ENCODE data around the gene LEAP2. TPM values are rescaled to one million over a fixed set of nuclear protein-coding genes. Genes with fewer than 3 reads are reported as not detected.
"Not testable (repeated sequence)": the region's sequence is repeated elsewhere in the genome, so short reads cannot be mapped to it uniquely, and the experiment has no call there.

LEAP2 gene
- total RNA-seq, 2 experiments from 2014 or later, result 4.4 to 4.5 TPM

DNA sequence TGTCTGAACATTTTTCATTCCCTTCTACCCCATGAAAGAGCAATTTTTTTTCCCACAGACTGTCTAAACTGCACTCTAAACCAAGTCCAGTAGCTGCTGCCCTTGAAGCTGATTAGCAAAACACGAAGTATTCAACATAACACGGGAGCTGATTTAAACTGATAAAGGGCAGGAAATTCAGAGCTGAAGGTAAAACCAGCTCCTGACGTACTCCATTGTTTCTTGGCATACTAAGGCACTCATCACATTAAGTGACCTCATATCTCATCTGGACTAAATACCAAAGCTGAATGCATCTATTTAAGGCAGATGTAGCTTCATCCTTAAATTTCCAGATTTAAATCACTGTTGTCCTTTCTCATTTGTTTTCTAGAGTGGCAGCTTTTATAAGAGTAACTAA, 19.2 kb upstream of the LEAP2 start:
- Mint-ChIP-seq H3K27me3 (peaks cover 14% of the 10 kb centered on the region), H3K36me3 (no peaks in the 10 kb centered on the region), H3K4me3 (no peak overlapping the region), H3K27ac (no peak overlapping the region), H3K9me3 (no peaks in the 10 kb centered on the region), H3K4me1 (peaks cover 5% of the 10 kb centered on the region)
- POLR2A ChIA-PET, result interaction anchor here (1.0 kb wide), 1 partner anchor 12 kb away, joined by 3 read pairs; the partner anchor contains the start of gene GDF9
- DNase-seq (no peak), ATAC-seq (ENCODE audit: low read depth) (no peak)

DNA sequence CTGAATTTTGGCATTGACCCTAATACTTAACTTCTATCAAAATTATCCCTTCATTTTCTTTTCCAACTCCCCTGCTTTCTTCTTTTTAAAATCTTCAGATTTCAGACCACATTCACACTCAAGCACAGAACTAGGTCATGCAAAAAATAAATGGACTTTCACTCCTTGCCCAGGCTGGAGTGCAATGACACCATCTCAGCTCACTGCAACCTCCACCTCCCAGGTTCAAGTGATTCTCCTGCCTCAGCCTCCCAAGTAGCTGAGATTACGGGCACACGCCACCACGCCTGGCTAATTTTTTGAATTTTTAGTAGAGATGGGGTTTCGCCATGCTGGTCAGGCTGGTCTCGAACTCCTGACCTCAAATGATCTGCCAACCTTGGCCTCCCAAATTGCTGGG, 18.5 kb upstream of the LEAP2 start:
- DNase-seq, POLR2A ChIA-PET: not testable (repeated sequence)

DNA sequence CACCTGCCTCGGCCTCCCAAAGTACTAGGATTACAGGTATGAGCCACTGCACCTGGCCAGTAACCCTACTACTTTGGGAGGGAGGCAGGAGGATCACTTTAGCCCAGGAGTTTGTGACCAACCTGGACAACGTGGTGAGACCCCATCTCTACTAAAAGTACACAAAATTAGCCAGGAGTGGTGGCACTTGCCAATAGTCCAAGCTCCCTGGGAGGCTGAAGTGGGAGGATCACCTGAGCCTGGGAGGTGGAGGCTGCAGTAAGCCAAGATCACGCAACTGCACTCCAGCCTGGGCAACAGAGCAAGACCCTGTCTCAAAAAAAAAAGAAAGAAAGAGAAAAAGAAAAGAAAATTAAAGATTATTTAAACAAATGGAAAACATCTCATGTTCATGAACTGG, 17.5 kb upstream of the LEAP2 start:
- Mint-ChIP-seq H3K27ac (no peak overlapping the region), H3K36me3 (no peaks in the 10 kb centered on the region)

More for the DNA sequence above, 18.5 kb upstream of the LEAP2 start:
- H3K27ac Mint-ChIP-seq; H3K9me3 Mint-ChIP-seq; H3K4me3 Mint-ChIP-seq; ATAC-seq (ENCODE audit: low read depth); H3K4me1 Mint-ChIP-seq; H3K36me3 Mint-ChIP-seq: not testable (repeated sequence)
- peaks cover 14% of the 10 kb centered on the region for H3K27me3 Mint-ChIP-seq

DNA sequence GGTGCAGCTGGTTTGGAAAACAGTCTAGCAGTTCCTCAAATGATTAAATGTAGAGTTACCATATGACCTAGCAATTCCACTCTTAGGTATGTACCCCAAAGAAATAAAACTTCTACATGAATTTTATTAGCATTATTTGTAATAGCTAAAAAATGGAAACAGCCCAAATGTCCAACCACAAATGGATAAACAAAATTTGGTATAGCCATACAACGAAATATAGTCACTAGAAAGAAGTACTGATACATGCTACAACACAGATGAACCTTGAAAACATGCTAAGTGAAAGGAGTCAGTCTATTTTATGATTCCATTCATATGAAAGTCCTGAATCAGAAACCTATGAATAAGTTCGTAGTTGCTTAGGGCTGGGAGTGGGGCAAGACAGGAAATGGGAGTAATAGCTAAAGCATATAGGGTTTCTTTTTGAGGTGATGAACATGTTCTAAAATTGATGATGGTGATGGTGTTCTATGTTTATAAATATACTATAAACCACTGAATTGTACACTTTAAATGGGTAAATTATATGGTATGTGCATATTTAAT, 13.5 kb upstream of the LEAP2 start:
- DNase-seq (no peak), ATAC-seq (ENCODE audit: low read depth) (no peak)
- Mint-ChIP-seq H3K27ac (no peak overlapping the region), H3K27me3 (peaks cover 16% of the 10 kb centered on the region), H3K36me3 (no peaks in the 10 kb centered on the region), H3K4me3 (no peak overlapping the region), H3K9me3 (no peaks in the 10 kb centered on the region), H3K4me1 (no peaks in the 10 kb centered on the region)
- POLR2A ChIA-PET, result no interaction called here

More for the DNA sequence above, 17.5 kb upstream of the LEAP2 start:
- H3K9me3 Mint-ChIP-seq, result no peaks in the 10 kb centered on the region
- H3K4me1 Mint-ChIP-seq, result peaks cover 5% of the 10 kb centered on the region
- no peak for DNase-seq
- ATAC-seq (ENCODE audit: low read depth), result no peak
- no peak overlapping the region for H3K4me3 Mint-ChIP-seq
- peaks cover 11% of the 10 kb centered on the region for H3K27me3 Mint-ChIP-seq
- POLR2A ChIA-PET, result interaction anchor here (0.6 kb wide), 1 partner anchor 19 kb away, joined by 3 read pairs; no protein-coding TSS in a partner anchor

DNA sequence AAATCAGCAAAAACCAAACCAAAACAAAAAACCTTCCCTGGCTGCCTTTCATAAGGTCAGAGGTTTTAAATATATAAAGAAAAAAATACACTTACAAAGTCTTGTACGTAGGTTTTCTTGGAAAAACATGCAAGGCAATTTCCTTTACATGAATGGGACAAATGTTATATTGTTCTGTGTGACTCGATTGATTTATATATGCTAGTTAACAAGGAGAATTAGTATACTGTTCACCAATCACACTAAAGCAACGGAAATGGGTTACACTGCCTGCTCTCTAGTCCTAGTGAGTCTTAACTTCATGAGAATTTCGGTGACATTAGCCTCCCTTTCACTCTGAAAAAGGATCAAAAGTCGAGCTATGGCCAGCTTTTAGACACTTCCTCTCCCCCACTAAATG, 12.7 kb upstream of the LEAP2 start:
- DNase-seq (no peak), ATAC-seq (ENCODE audit: low read depth) (no peak)
- Mint-ChIP-seq H3K36me3 (no peaks in the 10 kb centered on the region), H3K4me3 (no peak overlapping the region), H3K27ac (no peak overlapping the region), H3K27me3 (peaks cover 10% of the 10 kb centered on the region), H3K4me1 (peaks cover 5% of the 10 kb centered on the region), H3K9me3 (no peaks in the 10 kb centered on the region)
- POLR2A ChIA-PET, result no interaction called here

DNA sequence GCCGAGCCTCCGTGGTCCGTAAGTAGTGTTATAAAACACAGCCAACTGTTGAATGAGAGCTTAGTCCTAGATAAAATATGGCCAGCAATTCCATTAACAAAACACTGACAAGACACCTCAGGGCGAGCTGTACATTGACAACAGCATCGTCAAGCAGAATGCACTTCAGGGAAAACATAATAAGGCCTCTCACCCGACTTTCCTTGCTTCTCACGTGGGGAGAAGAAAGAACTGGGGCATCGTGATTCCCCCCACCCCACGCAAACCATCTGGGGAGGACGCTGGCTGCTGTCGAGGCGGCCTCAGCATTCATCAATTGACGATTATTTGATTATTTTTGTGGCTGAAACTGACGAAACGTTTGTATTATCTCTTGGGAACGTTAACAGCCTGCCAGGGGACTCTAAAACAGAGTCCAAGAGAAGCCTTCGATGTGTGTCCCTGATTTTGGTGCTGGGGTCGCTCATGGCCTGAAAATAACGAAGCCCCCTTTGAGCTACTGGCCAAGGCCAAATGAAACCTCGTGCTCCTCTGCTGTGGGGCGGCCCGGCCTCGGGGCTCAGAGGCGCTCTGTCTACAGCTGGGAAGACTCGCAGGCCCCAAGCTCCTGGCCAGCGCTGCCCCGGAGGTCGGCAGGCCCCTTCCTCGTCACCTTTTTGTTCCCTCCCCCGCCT, 7.7 kb upstream of the LEAP2 start:
- no peak for DNase-seq
- POLR2A ChIA-PET, result interaction anchor here (0.7 to 1.7 kb wide), 11 partner anchors 11 to 408 kb away, joined by 3 to 7 read pairs (median 4); partner anchors contain the start of genes HSPA4 and RAD50
- Mint-ChIP-seq H3K27me3 (peaks cover 6% of the 10 kb centered on the region), H3K9me3 (no peaks in the 10 kb centered on the region), H3K4me1 (peaks cover 21% of the 10 kb centered on the region), H3K27ac (peak overlapping the region; percentile 100), H3K36me3 (peaks cover 12% of the 10 kb centered on the region), H3K4me3 (peak overlapping the region; percentile 100)
- peak; percentile 40 for ATAC-seq (ENCODE audit: low read depth)

DNA sequence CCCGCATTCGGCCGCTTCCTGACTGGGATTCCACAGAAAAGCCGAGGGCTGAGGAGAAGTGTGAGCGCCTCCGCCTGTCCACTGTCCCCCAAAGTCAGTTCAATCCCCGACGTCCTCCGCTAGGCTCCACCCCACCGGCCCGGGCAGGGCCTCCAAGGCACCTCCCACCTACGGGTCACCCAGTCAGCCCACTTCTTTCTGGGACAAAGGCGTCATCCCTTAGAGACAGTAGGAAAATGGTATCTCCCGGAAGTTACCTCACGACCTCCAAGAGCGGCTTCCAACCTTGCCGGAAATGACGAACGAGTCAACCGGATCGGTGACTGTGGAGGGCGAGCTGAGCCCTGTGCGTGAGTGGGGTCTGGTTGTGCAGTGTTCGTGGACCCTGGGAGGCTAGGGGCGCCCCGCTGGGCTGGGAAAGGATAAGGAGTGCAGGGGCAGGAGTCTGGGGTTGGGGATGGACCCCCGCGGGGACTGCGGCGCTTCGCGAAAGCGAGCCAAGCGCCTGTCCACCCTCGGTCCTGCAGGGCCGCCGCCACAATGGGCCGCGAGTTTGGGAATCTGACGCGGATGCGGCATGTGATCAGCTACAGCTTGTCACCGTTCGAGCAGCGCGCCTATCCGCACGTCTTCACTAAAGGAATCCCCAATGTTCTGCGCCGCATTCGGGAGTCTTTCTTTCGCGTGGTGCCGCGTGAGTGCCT, 7.0 kb upstream of the LEAP2 start, which contains the start of the genes GDF9 and UQCRQ:
Gene GDF9, minus strand, starts transcription at position 128 of the 704 bp plus-strand sequence. CDS start 1,936 bp downstream, outside the sequence.
Gene UQCRQ, plus strand, starts transcription at position 301 of the 704 bp plus-strand sequence. Its CDS starts 240 bp downstream, at position 541.
- POLR2A ChIA-PET, result interaction anchor here (0.9 to 1.7 kb wide), 10 partner anchors 11 to 409 kb away, joined by 3 to 7 read pairs (median 4); partner anchors contain the start of genes HSPA4 and RAD50

DNA sequence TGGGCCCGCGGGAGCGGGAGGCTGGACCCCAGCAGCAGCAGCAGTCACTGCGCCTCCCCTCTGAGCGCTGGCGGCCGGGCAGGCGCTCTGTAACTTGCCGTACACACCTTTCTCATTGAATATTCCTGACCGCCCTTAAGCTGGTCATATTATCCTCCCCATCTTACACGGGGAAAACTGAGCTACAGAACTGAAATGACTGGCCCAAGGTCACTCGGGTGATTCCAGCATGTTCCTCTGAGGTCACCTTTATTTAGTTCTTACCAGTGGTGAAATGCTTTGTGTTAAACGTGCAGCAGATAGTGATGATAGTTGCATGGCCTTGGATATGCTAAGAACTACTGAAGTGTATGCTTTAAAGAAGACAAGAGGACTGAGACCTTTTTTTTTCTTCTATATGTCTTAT, 6.4 kb upstream of the LEAP2 start:
- DNase-seq (no peak), ATAC-seq (ENCODE audit: low read depth) (no peak)
- H3K36me3 Mint-ChIP-seq, result peaks cover 12% of the 10 kb centered on the region
- POLR2A ChIA-PET, result interaction anchor here (0.6 to 1.7 kb wide), 8 partner anchors 10 to 310 kb away, joined by 3 to 7 read pairs (median 4); partner anchors contain the start of genes HSPA4 and RAD50
- no peaks in the 10 kb centered on the region for H3K9me3 Mint-ChIP-seq
- peaks cover 21% of the 10 kb centered on the region for H3K4me1 Mint-ChIP-seq
- H3K27ac Mint-ChIP-seq, result peak overlapping the region; percentile 100
- H3K4me3 Mint-ChIP-seq, result peak overlapping the region; percentile 100
- peaks cover 3% of the 10 kb centered on the region for H3K27me3 Mint-ChIP-seq

More for the DNA sequence above, 7.0 kb upstream of the LEAP2 start, which contains the start of the genes GDF9 and UQCRQ:
- ATAC-seq (ENCODE audit: low read depth), result peak; percentile 98
- no peaks in the 10 kb centered on the region for H3K9me3 Mint-ChIP-seq
- peaks cover 12% of the 10 kb centered on the region for H3K36me3 Mint-ChIP-seq
- peak within 1 kb of the TSS; percentile 100 for H3K4me3 Mint-ChIP-seq
- peaks cover 5% of the 10 kb centered on the region for H3K27me3 Mint-ChIP-seq
- peak; percentile 87 for DNase-seq
- peaks cover 21% of the 10 kb centered on the region for H3K4me1 Mint-ChIP-seq
- H3K27ac Mint-ChIP-seq, result peak within 1 kb of the TSS; percentile 100

DNA sequence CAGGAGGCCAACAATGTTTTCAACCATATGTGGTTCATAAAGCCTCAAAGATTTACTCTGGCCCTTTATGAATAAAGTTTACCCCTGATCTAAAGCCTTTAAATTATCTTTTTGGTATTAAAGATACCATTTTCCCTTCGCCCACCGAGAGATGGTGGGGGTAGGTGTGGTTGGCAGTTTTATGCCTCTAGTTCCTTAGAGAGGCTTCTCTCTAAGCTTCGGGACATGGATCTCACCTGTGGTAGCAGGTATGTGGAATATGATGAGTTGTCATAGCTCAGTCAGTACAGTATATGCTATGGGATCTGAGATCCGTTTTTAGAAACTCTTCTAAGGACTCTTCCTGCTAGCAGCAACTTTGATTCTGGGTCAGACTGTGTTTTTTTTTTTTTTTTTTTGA, 4.7 kb upstream of the LEAP2 start:
- no peaks in the 10 kb centered on the region for H3K9me3 Mint-ChIP-seq
- DNase-seq (no peak), ATAC-seq (ENCODE audit: low read depth) (no peak)
- POLR2A ChIA-PET, result no interaction called here
- H3K27ac Mint-ChIP-seq, result no peak overlapping the region
- no peaks in the 10 kb centered on the region for H3K27me3 Mint-ChIP-seq
- H3K4me3 Mint-ChIP-seq, result no peak overlapping the region
- H3K4me1 Mint-ChIP-seq, result peaks cover 21% of the 10 kb centered on the region
- peaks cover 12% of the 10 kb centered on the region for H3K36me3 Mint-ChIP-seq

DNA sequence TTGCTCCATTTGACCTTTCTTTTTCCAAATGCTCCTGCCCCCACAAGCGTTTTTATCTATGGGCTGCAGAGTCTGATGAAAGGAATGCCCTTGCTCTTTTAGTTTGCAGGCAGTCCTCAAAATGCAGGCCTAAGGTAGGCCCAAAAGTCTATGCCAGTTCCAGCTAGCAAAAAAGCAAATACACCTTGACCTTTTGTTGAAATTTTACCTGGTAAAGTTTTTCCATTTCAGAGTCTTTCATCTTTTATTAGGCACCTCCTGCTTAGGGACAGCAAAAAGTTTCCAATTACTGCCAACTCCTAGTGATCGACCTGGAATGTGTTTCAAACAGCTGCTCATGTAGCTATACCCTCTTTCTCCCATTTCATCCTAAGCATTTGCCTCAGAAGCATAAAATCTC, 2.7 kb upstream of the LEAP2 start:
- DNase-seq (no peak), ATAC-seq (ENCODE audit: low read depth) (no peak)
- H3K4me3 Mint-ChIP-seq, result no peak overlapping the region
- peaks cover 15% of the 10 kb centered on the region for H3K4me1 Mint-ChIP-seq
- peaks cover 12% of the 10 kb centered on the region for H3K36me3 Mint-ChIP-seq
- POLR2A ChIA-PET, result no interaction called here
- H3K27ac Mint-ChIP-seq, result no peak overlapping the region
- no peaks in the 10 kb centered on the region for H3K9me3 Mint-ChIP-seq
- H3K27me3 Mint-ChIP-seq, result no peaks in the 10 kb centered on the region

DNA sequence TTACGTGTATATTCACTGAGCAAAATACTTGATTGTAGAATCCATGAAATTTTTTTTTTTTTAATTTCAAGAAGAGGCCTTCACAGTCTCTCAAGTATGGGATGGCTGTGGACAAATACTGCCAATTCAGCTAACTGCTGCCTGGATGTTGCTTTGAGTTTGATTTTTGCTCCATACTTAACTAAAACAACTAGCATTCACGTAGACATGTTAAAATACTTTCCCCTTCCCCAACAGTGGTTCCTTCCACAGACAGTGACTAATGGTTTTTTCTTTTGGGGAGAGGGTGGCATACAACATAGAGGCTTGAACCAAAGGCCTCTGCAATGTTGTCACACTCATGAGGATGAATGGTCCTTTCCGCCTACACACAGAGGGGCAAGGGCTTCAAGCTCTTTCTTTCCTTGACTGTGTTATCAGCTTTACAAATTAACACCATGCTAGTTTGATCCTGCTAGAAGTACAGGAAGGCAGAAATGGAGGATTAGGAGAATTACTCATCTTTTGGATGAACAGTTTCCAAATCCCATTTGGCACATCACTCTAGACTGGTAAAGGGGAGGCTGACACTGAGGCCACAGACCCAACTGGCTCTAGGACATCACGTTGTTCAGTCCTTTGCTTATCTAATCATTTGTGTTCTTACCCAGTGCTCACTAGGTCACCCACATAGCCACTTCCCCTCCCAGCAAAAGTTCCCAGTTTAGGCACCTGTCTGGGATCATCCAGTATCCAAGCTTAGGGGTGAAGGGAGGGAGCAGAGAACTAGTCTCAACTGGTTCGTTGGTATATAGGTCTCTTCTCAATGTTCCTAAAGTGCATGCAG, 1.8 kb upstream of the LEAP2 start:
- H3K27ac Mint-ChIP-seq, result no peak overlapping the region
- POLR2A ChIA-PET, result interaction anchor here (0.6 kb wide), 1 partner anchor 580 kb away, joined by 3 read pairs; no protein-coding TSS in a partner anchor

DNA sequence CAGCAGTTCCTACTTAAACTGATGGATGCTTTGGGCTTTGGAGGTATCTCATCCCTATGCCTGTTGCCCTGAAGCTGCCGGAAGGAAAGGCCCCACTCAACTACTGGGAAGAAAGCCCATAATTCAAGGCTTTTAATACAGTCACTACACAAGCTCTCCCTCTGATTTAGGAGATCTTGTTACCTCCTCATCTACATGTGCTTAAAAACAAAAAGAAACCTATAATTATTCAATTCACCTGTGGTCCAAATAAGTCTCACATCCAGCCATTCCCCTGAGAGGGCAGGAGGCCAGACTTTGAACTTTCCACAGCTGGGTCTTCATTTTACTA, 715 bp upstream of the LEAP2 start:
- POLR2A ChIA-PET, result no interaction called here
- Mint-ChIP-seq H3K36me3 (peaks cover 6% of the 10 kb centered on the region), H3K4me3 (no peak overlapping the region), H3K27ac (no peak overlapping the region), H3K4me1 (peaks cover 3% of the 10 kb centered on the region), H3K9me3 (no peaks in the 10 kb centered on the region), H3K27me3 (no peaks in the 10 kb centered on the region)
- DNase-seq (no peak), ATAC-seq (ENCODE audit: low read depth) (no peak)

More for the DNA sequence above, 1.8 kb upstream of the LEAP2 start:
- ATAC-seq (ENCODE audit: low read depth) (no peak), DNase-seq (no peak)
- Mint-ChIP-seq H3K4me1 (peaks cover 9% of the 10 kb centered on the region), H3K9me3 (no peaks in the 10 kb centered on the region), H3K36me3 (peaks cover 8% of the 10 kb centered on the region), H3K27me3 (no peaks in the 10 kb centered on the region), H3K4me3 (no peak overlapping the region)

DNA sequence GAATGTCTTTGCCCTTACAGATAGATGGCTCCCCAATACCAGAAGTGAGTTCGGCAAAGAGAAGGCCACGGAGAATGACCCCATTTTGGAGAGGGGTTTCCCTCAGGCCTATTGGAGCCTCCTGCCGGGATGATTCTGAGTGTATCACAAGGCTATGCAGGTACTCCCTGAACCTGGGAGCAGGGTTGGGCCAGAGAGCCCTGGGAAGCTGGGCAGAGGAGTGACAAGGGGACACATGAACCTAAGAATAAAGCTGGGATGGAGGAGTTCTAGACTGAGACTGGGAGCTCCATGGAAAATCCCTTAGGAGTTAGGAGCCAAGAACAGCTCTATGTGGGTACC, 433 bp downstream of the LEAP2 start:
- Mint-ChIP-seq H3K9me3 (no peaks in the 10 kb centered on the region), H3K4me3 (no peak overlapping the region), H3K36me3 (peaks cover 4% of the 10 kb centered on the region), H3K27ac (no peak overlapping the region), H3K4me1 (peaks cover under 1% of the 10 kb centered on the region), H3K27me3 (no peaks in the 10 kb centered on the region)
- ATAC-seq (ENCODE audit: low read depth), result no peak
- DNase-seq, result no peak
- POLR2A ChIA-PET, result no interaction called here

Measured in activated naive CD8-positive, alpha-beta T cell treated with anti-CD3 and anti-CD28 coated beads, Interleukin-2, amount 10 ng/mL, durations not matched to agents 7 days and 5 days (primary cell).